ENCODE measurements around the gene TTN. TPM values are rescaled to one million over a fixed set of nuclear protein-coding genes. Genes with fewer than 3 reads are reported as not detected.
"Not testable (repeated sequence)": the region's sequence is repeated elsewhere in the genome, so short reads cannot be mapped to it uniquely, and the experiment has no call there.

The TTN gene
- total RNA-seq, 1 experiment from 2014 or later = 0.03 TPM

DNA sequence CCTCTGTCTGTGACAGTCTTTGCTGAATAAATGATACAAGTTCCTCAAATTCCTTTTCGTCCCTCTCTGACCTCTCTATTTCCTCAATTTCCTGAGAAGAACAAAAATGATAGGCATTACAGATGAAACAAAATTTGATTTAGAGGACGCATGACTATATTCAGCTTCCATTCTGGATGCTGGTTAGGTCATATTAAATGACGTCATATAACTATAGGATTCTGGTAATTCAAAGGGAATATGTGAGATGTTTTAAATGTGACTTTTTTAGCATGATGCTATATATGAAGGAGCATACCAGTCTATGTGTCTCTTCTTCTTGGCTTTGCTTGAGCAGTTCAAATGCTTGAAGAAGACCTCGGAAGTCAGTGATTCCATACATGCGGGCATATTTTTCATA, 102.3 kb downstream of the TTN start:
- no peak for DNase-seq (ENCODE audit: low read depth in 1 of 2, low spot score in 2 of 2)
- Histone ChIP-seq H3K36me3 (no peaks in the 10 kb centered on the region), H3K27ac (no peak overlapping the region)

DNA sequence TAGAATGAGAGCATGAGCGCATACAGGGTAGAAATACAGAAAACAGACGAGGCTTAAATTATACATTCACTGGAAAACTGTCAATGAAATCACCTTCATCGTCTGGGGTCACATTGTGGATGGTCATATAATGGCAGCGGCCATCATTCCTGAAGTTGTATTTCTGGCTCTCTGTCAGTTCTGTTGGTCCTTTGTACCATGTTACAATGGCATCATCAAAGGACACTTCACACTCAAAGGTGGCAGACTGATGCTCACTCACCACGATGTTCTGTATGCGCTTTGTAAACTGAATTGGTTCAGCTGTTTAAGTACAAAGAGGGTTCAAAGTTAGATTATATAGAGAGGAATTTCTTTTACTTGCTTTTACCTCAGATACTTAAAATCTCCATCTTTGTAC, 104.9 kb downstream of the TTN start:
- DNase-seq (ENCODE audit: low read depth in 1 of 2, low spot score in 2 of 2) = no peak
- Histone ChIP-seq H3K36me3 (no peaks in the 10 kb centered on the region), H3K4me1 (replicated peaks) (no peaks in the 10 kb centered on the region), H3K4me3 (no peak overlapping the region), H3K27me3 (replicated peaks) (peaks cover 7% of the 10 kb centered on the region; the same call in 1 of the 2 replicates), H3K9me3 (replicated peaks) (no peaks in the 10 kb centered on the region), H3K27ac (no peak overlapping the region)

More for the DNA sequence above, 102.3 kb downstream of the TTN start:
- no peak overlapping the region for H3K4me3 ChIP-seq
- H3K4me1 ChIP-seq (replicated peaks) = no peaks in the 10 kb centered on the region
- H3K27me3 ChIP-seq (replicated peaks) = peaks cover 7% of the 10 kb centered on the region; the same call in 1 of the 2 replicates
- no peaks in the 10 kb centered on the region for H3K9me3 ChIP-seq (replicated peaks)

DNA sequence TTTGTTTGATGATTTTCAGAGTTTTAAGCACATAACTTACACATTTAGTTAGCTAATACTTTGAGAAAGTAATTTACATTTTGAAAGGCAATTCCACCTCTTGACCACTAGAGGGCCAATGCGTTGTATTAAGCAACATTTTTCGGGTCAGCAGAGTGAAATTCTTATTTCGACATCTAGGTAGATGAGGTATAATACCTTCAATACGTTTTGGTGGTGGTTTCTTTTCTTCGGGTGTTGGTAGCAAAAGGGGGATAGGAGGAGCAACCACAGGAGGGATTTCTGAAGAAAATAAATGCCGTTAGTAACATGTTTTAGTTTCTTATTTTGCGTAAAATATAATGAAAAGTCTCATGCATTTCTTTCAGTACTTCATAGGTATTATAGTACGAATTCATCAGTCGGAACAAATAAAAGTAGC, 106.3 kb downstream of the TTN start:
- DNase-seq (ENCODE audit: low read depth in 1 of 2, low spot score in 2 of 2) = peak in 1 of 2 experiments; percentile 9

DNA sequence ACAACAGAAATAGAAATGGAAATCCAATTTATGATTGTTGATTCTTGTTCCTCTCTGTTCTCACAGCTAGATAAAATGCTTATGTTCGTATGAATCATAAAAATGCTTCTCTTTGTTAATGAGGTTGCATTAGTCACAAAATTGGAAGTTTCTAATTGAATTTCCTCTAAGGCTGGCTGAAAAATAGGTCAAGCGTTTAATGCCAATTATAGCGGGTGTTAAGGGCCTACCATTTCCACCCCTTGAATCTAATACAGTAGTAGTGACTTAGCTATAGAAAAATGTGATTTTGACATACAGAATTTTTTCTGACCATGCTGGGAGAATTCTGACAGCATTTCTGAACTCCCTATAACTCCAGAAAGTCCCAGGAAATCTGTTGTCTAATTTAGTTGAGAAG, 107.1 kb downstream of the TTN start:
- no peaks in the 10 kb centered on the region for H3K9me3 ChIP-seq (replicated peaks)
- DNase-seq (ENCODE audit: low read depth in 1 of 2, low spot score in 2 of 2) = no peak
- H3K27me3 ChIP-seq (replicated peaks) = peaks cover 4% of the 10 kb centered on the region; the same call in 1 of the 2 replicates
- H3K36me3 ChIP-seq = no peaks in the 10 kb centered on the region
- no peak overlapping the region for H3K4me3 ChIP-seq
- no peak overlapping the region for H3K27ac ChIP-seq
- no peaks in the 10 kb centered on the region for H3K4me1 ChIP-seq (replicated peaks)

More for the DNA sequence above, 106.3 kb downstream of the TTN start:
- Histone ChIP-seq H3K9me3 (replicated peaks) (no peaks in the 10 kb centered on the region), H3K4me1 (replicated peaks) (no peaks in the 10 kb centered on the region), H3K4me3 (no peak overlapping the region), H3K27me3 (replicated peaks) (peaks cover 4% of the 10 kb centered on the region; the same call in 1 of the 2 replicates), H3K36me3 (no peaks in the 10 kb centered on the region), H3K27ac (no peak overlapping the region)

DNA sequence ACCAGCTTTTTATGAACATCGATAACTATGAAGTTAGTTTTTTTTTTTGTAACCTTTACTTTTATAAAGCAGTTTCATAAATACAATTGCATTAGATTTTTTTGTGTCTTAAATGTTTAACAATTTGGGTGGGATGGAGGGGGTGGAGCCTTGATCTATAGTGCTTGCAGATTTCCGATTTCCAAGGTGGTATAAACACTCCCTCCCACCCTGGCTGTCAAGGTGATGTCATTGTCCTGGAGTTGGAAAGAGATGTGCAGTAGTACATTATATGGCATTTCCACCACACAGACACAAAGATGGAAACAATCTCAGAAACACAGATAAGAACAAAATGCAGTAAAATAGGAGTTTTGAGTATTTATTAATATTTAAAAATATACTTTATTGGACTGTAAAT, 114.4 kb downstream of the TTN start:
- no peak overlapping the region for H3K27ac ChIP-seq
- H3K36me3 ChIP-seq = no peaks in the 10 kb centered on the region
- no peak overlapping the region for H3K4me3 ChIP-seq
- no peak for DNase-seq (ENCODE audit: low read depth in 1 of 2, low spot score in 2 of 2)
- no peaks in the 10 kb centered on the region for H3K4me1 ChIP-seq (replicated peaks)
- 0 out of 2 replicates have a peak, but pooled peaks cover 2% of the 10 kb centered on the region for H3K27me3 ChIP-seq (replicated peaks)
- no peaks in the 10 kb centered on the region for H3K9me3 ChIP-seq (replicated peaks)

DNA sequence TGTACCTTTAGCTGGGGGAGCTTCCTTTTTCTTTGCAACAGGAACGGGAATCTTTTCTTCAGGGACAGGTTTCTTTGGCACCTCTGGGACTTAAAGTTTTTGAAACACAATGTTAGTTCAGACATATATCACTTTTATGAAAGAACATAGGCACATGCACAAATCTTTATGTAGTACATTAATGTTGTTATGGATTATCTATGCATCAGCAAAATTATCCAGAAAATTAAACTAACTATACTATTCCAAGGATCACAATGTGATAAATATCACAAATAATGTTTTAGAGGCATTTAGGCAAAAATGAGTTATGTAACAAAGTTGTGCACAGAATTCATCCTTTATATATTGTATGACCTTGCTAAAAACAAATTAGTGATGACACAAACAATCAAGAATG, 117.4 kb downstream of the TTN start:
- H3K36me3 ChIP-seq = no peaks in the 10 kb centered on the region
- no peak overlapping the region for H3K27ac ChIP-seq
- no peak for DNase-seq (ENCODE audit: low read depth in 1 of 2, low spot score in 2 of 2)
- no peaks in the 10 kb centered on the region for H3K4me1 ChIP-seq (replicated peaks)
- no peak overlapping the region for H3K4me3 ChIP-seq
- 0 out of 2 replicates have a peak, but pooled peaks cover 2% of the 10 kb centered on the region for H3K27me3 ChIP-seq (replicated peaks)
- H3K9me3 ChIP-seq (replicated peaks) = no peaks in the 10 kb centered on the region

DNA sequence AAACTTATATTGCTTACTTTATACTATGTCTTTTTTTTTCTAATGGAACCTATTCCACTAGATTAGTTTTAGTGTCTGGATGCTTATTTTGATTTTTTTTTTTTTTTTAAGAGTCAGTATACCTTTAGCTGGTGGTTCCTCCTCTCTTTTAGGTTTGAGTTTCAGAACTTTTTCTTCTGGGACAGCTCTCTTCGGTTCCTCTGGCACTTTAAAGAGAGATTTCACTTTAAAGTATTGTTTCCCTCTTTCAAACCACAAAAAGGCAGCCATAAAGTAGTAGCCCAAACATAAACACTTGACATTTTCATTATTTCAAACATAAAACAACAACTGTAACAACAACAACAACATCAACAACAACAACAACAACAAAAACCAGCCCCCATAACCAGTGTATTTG, 123.3 kb downstream of the TTN start:
- no peaks in the 10 kb centered on the region for H3K9me3 ChIP-seq (replicated peaks)
- H3K4me1 ChIP-seq (replicated peaks) = no peaks in the 10 kb centered on the region
- H3K4me3 ChIP-seq = no peak overlapping the region
- H3K27ac ChIP-seq = no peak overlapping the region
- no peaks in the 10 kb centered on the region for H3K36me3 ChIP-seq
- H3K27me3 ChIP-seq (replicated peaks) = 0 out of 2 replicates have a peak, but pooled peaks cover 4% of the 10 kb centered on the region
- DNase-seq (ENCODE audit: low read depth in 1 of 2, low spot score in 2 of 2) = no peak

DNA sequence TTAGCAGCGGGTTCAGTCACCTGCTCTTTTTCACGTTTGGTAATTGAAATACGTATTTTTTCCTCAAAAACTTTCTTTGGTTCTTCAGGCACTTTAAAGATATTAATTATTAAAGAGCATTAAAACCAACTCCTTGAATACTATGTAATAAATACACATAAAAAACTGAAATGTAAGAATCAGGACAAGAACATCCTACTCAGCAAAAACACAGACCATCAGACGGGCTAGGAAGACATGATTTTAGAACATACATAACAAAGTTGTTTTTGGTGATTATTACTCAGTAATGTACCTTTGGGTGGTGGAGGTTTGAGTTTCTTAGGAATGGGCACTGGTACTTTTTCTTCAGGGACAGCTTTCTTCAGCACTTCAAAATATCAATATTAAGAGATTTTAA, 126.1 kb downstream of the TTN start:
- Histone ChIP-seq H3K36me3 (no peaks in the 10 kb centered on the region), H3K4me1 (replicated peaks) (no peaks in the 10 kb centered on the region), H3K27ac (no peak overlapping the region), H3K9me3 (replicated peaks) (no peaks in the 10 kb centered on the region), H3K4me3 (no peak overlapping the region), H3K27me3 (replicated peaks) (0 out of 2 replicates have a peak, but pooled peaks cover 4% of the 10 kb centered on the region)
- DNase-seq (ENCODE audit: low read depth in 1 of 2, low spot score in 2 of 2) = no peak

DNA sequence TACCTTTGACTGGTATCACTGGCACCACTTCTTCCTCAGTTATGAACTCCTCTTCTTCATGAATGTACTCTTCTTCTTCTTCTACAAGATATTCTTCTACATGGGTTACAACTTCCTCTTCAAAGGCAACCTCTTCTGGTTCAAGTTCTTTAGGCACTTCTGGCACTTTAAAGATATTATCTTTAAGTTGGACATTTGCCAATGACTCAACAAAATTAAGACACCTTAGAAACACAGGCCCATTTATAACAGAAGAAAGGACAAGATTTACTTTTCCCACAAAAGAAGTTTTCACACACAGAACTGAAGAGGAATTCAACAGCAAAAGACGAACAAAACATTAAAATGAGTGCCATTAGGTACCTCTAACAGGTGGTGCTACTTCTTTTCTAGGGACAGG, 127.3 kb downstream of the TTN start:
- Histone ChIP-seq H3K4me3 (no peak overlapping the region), H3K27me3 (replicated peaks) (0 out of 2 replicates have a peak, but pooled peaks cover 4% of the 10 kb centered on the region), H3K9me3 (replicated peaks) (no peaks in the 10 kb centered on the region), H3K4me1 (replicated peaks) (no peaks in the 10 kb centered on the region), H3K36me3 (no peaks in the 10 kb centered on the region), H3K27ac (no peak overlapping the region)
- DNase-seq (ENCODE audit: low read depth in 1 of 2, low spot score in 2 of 2) = no peak

DNA sequence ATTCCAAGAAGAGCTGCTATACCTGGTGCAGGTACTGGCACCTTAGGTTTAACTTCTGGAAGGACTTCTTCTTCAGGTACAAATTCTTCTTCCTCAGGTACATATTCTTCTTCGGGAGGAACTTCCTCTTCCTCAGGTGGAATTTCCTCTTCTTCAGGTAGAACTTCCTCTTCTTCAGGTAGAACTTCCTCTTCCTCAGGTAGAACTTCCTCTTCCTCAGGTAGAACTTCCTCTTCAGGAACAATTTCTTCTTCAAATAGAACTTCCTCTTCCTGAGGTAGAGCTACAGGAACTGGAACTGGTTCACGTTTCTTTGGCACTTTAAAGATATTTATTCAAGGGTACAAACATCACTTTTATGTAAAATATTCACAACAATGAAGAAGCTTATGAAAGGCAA, 129.6 kb downstream of the TTN start:
- Histone ChIP-seq H3K4me1 (replicated peaks) (no peaks in the 10 kb centered on the region), H3K4me3 (no peak overlapping the region), H3K27ac (no peak overlapping the region), H3K36me3 (no peaks in the 10 kb centered on the region), H3K27me3 (replicated peaks) (0 out of 2 replicates have a peak, but pooled peaks cover 4% of the 10 kb centered on the region), H3K9me3 (replicated peaks) (no peaks in the 10 kb centered on the region)
- no peak for DNase-seq (ENCODE audit: low read depth in 1 of 2, low spot score in 2 of 2)

DNA sequence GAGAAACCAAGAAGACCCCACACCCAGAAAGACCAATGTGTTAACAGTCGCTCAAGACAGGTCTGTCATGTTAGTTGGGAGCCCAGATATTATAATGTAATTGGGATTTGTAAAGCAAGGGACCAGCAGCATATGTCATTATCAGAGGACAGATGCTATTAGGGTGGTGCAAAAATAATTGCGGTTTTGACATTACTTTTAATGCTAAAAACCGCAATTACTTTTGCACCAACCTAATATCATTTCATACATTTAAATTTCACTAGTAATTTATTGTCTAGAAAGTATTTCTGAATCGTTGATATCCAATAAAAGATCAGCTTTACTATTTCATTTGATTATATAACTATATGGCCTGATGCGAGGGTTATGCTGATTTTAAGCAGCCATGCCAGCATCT, 131.2 kb downstream of the TTN start:
- Histone ChIP-seq H3K4me1 (replicated peaks) (no peaks in the 10 kb centered on the region), H3K27me3 (replicated peaks) (0 out of 2 replicates have a peak, but pooled peaks cover 4% of the 10 kb centered on the region), H3K4me3 (no peak overlapping the region), H3K36me3 (no peaks in the 10 kb centered on the region), H3K9me3 (replicated peaks) (no peaks in the 10 kb centered on the region), H3K27ac (no peak overlapping the region)
- no peak for DNase-seq (ENCODE audit: low read depth in 1 of 2, low spot score in 2 of 2)

DNA sequence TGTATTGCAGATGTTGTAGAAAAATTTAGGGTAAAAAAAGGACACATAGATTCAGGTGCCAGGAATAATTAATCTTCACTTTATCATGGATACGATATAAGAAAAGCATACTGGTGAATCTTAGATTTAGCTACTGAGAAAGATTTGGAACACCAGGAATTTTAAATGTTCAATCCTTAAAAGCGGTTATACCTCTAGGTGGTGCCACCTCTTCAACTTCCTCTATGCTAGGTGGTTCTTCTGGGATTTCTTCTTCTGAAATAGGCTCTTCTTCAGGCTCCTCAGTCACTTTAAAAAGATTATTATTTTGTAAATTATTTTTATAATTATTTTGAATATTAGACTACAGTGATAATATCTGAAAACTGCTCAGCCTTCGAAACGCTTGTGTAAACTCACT, 133.1 kb downstream of the TTN start:
- H3K4me3 ChIP-seq = no peak overlapping the region
- no peaks in the 10 kb centered on the region for H3K4me1 ChIP-seq (replicated peaks)
- H3K9me3 ChIP-seq (replicated peaks) = no peaks in the 10 kb centered on the region
- H3K27me3 ChIP-seq (replicated peaks) = no peaks in the 10 kb centered on the region
- no peak for DNase-seq (ENCODE audit: low read depth in 1 of 2, low spot score in 2 of 2)
- H3K27ac ChIP-seq = no peak overlapping the region
- H3K36me3 ChIP-seq = no peaks in the 10 kb centered on the region

DNA sequence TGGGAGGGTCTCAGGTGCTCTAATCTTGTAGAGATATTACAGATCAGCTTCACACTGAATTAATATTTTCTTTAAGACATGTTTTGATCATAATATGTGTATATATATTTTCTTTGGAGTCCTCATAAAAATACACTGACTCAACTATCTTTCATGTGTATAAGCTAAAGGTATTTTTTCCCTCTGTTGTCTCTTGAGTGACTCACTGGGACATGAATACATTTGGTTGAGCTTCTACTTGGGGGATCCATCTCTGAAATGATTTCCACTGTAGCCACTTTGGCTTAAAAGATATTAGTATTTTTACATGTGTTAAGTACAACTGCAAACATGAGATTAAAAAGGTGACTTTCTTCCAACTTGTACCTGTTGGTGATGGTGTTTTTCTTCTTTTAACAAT, 140.8 kb downstream of the TTN start:
- no peaks in the 10 kb centered on the region for H3K4me1 ChIP-seq (replicated peaks)
- H3K27ac ChIP-seq = no peak overlapping the region
- H3K9me3 ChIP-seq (replicated peaks) = no peaks in the 10 kb centered on the region
- no peaks in the 10 kb centered on the region for H3K36me3 ChIP-seq
- DNase-seq (ENCODE audit: low read depth in 1 of 2, low spot score in 2 of 2) = no peak
- no peaks in the 10 kb centered on the region; the same call in 1 of the 2 replicates for H3K27me3 ChIP-seq (replicated peaks)
- H3K4me3 ChIP-seq = no peak overlapping the region

DNA sequence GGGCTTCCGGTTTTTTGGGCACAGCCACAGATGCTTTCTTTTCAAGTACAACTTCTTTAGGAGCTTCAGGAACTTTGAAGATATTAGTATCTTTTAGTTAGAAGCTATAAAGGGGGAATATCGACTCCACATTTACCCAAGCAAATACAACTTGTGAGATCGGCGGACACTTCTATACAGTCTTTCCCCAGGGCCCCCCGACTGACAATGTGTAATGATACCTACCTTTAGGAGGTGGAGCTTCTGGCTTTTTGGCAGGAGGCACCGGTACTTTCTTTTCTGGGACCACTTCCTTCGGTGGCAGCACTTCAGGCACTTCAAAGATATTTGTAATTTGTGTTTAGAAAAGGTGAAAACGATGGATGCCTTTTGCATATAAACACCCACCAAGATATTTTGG, 148.7 kb downstream of the TTN start:
- not testable (repeated sequence) for H3K9me3 ChIP-seq (replicated peaks); H3K27ac ChIP-seq; H3K36me3 ChIP-seq; H3K27me3 ChIP-seq (replicated peaks); H3K4me3 ChIP-seq; H3K4me1 ChIP-seq (replicated peaks); DNase-seq (ENCODE audit: low read depth in 1 of 2, low spot score in 2 of 2)

DNA sequence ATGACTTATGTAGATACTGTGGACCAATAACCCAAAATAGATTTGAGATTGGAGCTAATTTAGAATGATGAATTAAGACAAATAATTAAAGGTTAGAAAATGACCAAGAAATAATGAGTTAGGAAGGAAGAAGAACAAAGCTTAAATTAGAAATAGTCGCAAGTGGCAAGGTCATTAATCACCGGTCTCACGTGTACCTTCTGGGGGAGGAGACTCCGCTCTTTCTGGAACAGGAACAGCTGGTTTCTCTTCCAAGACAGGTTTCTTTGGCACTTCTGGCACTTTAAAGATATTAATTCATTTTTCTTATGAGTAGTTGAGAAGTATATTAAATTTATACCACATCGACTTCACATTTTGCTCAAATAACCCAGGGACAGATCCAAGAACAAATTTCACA, 156.7 kb downstream of the TTN start:
- Histone ChIP-seq H3K27ac (no peak overlapping the region), H3K9me3 (replicated peaks) (no peaks in the 10 kb centered on the region), H3K27me3 (replicated peaks) (no peaks in the 10 kb centered on the region), H3K4me1 (replicated peaks) (no peaks in the 10 kb centered on the region), H3K36me3 (no peaks in the 10 kb centered on the region), H3K4me3 (no peak overlapping the region)
- DNase-seq (ENCODE audit: low read depth in 1 of 2, low spot score in 2 of 2) = no peak

All from SJSA1 (cell line).